AG04449 (cell line): ENCODE measurements around the gene SLBP.

Experiments used
- CTCF ChIA-PET: fragments of 350-600 bp; formaldehyde crosslinking; extraction: SDS; loops from one replicate; lab custom pipeline; 2021; ENCODE audit warnings: antibody characterized with exemption; lab: Yijun Ruan, JAX
- POLR2A ChIA-PET: fragments of 400-600, 350-600 bp; formaldehyde crosslinking; extraction: SDS; loops from one replicate; lab custom pipeline; 2020; ENCODE audit warnings: antibody characterized with exemption, inconsistent platforms; lab: Yijun Ruan, JAX
- DNase-seq: peaks from one replicate; pipeline ENCODE4 v3.0.0-alpha.2; 2010; ENCODE audit warnings: low read depth, low spot score
- H3K4me3 ChIP-seq: 2 replicates; pipeline ENCODE4 v1.5.1; 2011; ENCODE audit warnings: low read depth, mild to moderate bottlenecking, control low read depth, low read length
- CTCF ChIP-seq: IDR thresholded peaks from one replicate; pipeline ENCODE4 v1.5.1; 2011; ENCODE audit warnings: mild to moderate bottlenecking, moderate library complexity, low read length, control low read depth, inconsistent platforms; ENCODE audit not compliant: insufficient read depth; ENCODE audit errors: missing control alignments

Gene SLBP

DNA sequence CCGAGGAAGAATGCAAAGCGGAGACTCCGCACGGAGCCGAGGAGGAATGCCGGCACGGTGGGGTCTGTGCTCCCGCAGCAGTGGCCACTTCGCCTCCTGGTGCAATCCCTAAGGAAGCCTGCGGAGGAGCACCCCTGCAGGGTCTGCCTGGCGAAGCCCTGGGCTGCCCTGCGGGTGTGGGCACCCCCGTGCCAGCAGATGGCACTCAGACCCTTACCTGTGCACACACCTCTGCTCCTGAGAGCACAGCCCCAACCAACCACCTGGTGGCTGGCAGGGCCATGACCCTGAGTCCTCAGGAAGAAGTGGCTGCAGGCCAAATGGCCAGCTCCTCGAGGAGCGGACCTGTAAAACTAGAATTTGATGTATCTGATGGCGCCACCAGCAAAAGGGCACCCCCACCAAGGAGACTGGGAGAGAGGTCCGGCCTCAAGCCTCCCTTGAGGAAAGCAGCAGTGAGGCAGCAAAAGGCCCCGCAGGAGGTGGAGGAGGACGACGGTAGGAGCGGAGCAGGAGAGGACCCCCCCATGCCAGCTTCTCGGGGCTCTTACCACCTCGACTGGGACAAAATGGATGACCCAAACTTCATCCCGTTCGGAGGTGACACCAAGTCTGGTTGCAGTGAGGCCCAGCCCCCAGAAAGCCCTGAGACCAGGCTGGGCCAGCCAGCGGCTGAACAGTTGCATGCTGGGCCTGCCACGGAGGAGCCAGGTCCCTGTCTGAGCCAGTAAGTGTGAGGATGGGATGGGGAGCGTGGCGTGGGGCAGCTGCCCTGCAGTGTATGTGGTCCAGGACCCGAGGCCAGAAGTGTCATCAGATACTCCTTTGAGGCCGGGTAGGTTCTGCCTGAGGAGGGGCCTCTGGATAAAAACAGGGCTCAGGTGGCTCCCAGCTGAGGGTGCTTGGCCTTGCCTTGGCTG is 16.2 kb upstream of the SLBP start:
- no peak for TF ChIP-seq CTCF
- ChIA-PET POLR2A (no interaction called here), CTCF (interaction anchor here (0.6 to 15.3 kb wide), 16 partner anchors 9 to 379 kb away, joined by 3 to 268 read pairs (median 15); partner anchors contain the start of gene SLBP)
- no peak overlapping the region for H3K4me3 ChIP-seq
- no peak for DNase-seq

DNA sequence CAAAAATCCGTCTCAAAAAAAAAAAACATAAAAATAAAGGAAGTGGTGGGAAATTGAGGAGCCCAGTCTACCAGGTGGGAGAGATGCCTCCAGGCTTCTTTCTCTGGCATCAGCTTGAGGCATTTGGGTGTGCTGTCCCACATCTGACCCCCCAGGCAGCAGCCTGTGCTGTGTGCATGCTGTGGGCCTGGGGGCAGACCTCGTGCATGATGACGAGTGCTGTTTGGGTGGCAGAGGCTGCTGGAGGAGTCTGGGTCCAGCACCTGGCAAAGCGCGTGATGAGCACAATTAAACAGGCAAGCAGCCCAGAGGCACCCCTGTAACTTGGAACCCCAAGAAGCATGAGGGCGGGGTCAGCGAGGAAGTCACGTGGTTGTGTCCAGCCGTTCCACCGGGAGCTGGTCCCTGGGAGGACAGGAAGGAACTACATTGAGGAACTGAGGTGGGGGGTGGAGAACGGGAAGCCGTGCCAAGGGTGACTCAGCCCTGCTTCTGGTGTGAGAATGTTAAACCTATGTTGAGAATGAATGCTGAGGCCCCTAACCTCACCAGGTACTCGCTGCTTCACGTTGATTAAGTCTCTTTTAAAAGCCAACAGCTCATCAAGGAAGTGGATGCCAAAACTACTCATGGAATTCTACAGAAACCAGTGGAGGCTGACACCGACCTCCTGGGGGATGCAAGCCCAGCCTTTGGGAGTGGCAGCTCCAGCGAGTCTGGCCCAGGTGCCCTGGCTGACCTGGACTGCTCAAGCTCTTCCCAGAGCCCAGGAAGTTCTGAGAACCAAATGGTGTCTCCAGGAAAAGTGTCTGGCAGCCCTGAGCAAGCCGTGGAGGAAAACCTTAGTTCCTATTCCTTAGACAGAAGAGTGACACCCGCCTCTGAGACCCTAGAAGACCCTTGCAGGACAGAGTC is 15.3 kb upstream of the SLBP start:
- no peak overlapping the region for H3K4me3 ChIP-seq
- POLR2A ChIA-PET = no interaction called here
- TF ChIP-seq CTCF = no peak
- DNase-seq = no peak
- CTCF ChIA-PET = interaction anchor here (0.6 to 15.3 kb wide), 23 partner anchors 10 to 378 kb away, joined by 3 to 268 read pairs (median 3); partner anchors contain the start of gene SLBP

- TF ChIP-seq CTCF = peak; percentile 87
These were observed 14.2 kb upstream of the SLBP start for GRCh38 chr4:1726146-1726934.

DNA sequence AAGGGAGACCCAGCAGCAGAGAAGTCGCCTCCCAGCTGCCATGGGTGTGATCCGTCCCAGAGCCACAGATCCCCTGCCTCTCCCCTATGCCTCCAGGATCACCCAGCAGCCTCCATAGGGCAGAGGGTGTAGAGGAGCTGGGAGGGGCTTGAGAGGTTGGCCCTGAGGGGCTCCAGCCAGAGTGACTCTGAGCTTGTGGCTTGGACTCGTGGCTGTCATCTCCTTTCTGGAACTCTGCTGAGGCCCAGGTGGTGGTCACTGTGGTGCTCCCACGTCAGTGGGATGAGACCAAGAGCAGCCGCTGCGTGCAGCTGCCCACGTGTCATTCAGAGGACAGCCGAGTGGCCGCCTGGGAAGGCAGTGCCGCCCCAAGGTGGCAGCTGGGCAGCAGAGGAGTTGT is 13.4 kb upstream of the SLBP start:
- no peak for TF ChIP-seq CTCF
- DNase-seq = no peak
- H3K4me3 ChIP-seq = no peak overlapping the region
- ChIA-PET POLR2A (no interaction called here), CTCF (interaction anchor here (0.9 to 15.3 kb wide), 13 partner anchors 9 to 371 kb away, joined by 3 to 268 read pairs (median 24); partner anchors contain the start of gene SLBP)

More at GRCh38 chr4:1726146-1726934, 14.2 kb upstream of the SLBP start:
- no peak for DNase-seq
- H3K4me3 ChIP-seq = no peak overlapping the region
- ChIA-PET POLR2A (no interaction called here), CTCF (interaction anchor here (0.6 to 15.3 kb wide), 26 partner anchors 8 to 372 kb away, joined by 3 to 268 read pairs (median 4); partner anchors contain the start of gene SLBP)

- no peak for TF ChIP-seq CTCF
- peak overlapping the region; percentile 64; the same call in 1 of the 2 replicates for H3K4me3 ChIP-seq
- POLR2A ChIA-PET = no interaction called here
- CTCF ChIA-PET = interaction anchor here (1.6 to 15.3 kb wide), 5 partner anchors 11 to 369 kb away, joined by 4 to 268 read pairs (median 48); no protein-coding TSS in a partner anchor
- DNase-seq = no peak
These were observed 11.1 kb upstream of the SLBP start for GRCh38 chr4:1723131-1723801.
